Right cardiac atrium (tissue), 5 donors: ENCODE measurements around the gene GNAI2. TPM values are rescaled to one million over a fixed set of nuclear protein-coding genes. Genes with fewer than 3 reads are reported as not detected.
"Not testable (repeated sequence)": the region's sequence is repeated elsewhere in the genome, so short reads cannot be mapped to it uniquely, and the experiment has no call there.

ENCODE experiments used
- ATAC-seq, 2 donors: fragments of 200-7000 bp; cut with Tn5 transposase; one replicate each; pipeline versions ENCODE4 v1.8.0 to v1.9.1; 2020; ENCODE audit warnings: moderate library complexity in 2 of 2, mild to moderate bottlenecking in 1 of 2
- DNase-seq, 3 donors: peaks; one replicate each; pipeline ENCODE4 v3.0.0-alpha.2; 2020
- H3K27ac ChIP-seq: one replicate; pipeline ENCODE4 v1.5.1; 2013; ENCODE audit warnings: mild to moderate bottlenecking, low read length, control low read depth, moderate library complexity
- H3K27me3 ChIP-seq: one replicate; pipeline ENCODE4 v1.6.1; 2013; ENCODE audit not compliant: control insufficient read depth, insufficient read depth
- H3K4me1 ChIP-seq: one replicate; pipeline ENCODE4 v1.6.1; 2013; ENCODE audit warnings: low read length; ENCODE audit not compliant: control insufficient read depth, insufficient read depth
- H3K4me3 ChIP-seq: one replicate; pipeline ENCODE4 v1.5.1; 2013; ENCODE audit warnings: low read length, control low read depth
- H3K9me3 ChIP-seq: one replicate; pipeline ENCODE4 v1.6.1; 2013; ENCODE audit warnings: low read length; ENCODE audit not compliant: control insufficient read depth
- WGBS: extraction: QIAGEN DNeasy Blood & Tissue Kit; methylation state at CpG from one replicate; pipeline ENCODE4 v1.1.7; 2013; 5-methylcytosine and 5-hydroxymethylcytosine counted together
- intact Hi-C, 4 donors: fragments of 100-400 bp; cut with DNase I; formaldehyde crosslinking; loops; one replicate each; pipeline versions ENCODE4 v1.11.0 to v1.14.0; 2022 to 2023
- polyA plus RNA-seq: library from polyadenylated mRNA; stranded (reverse); fragments of 200-250 nt; gene quantifications from one replicate; pipeline ENCODE4 v1.2.3, GENCODE V29; 2013
- total RNA-seq, 4 donors: library from RNA; stranded (reverse); fragmentation: NEBNext Ultra II Directional; extraction: Animal tissue kit (Norgen Biotek cat#: 25700); gene quantifications; one replicate each; pipeline ENCODE4 v1.2.1, GENCODE V29; 2021
- donor health status: healthy with polysubstance abuse.
- donor health status: DM: no; HTN: yes; CAD: no.
- donor health status: DM: no; HTN: no; CAD: no.
- donor health status: DM: no; HTN: yes; CAD: no; lungs with severe emphysema.
- donor health status: DM: yes; HTN: yes; CAD: no.

GNAI2 gene
- total and polyA plus RNA-seq, 5 donors = 122 to 149 (median 148) TPM

GRCh38 chr3:50204804-50205412 lies 31.1 kb upstream of the GNAI2 start, which contains the start of gene SLC38A3:
SLC38A3 (plus strand) TSS chr3:50205271; CDS start chr3:50214200, 8,929 bp downstream.
- Histone ChIP-seq H3K27ac (peak within 1 kb of the TSS; percentile 61), H3K4me1 (no peaks in the 10 kb centered on the region), H3K4me3 (peak within 1 kb of the TSS; percentile 48), H3K27me3 (no peaks in the 10 kb centered on the region), H3K9me3 (no peaks in the 10 kb centered on the region)
- intact Hi-C loops = no loop called here
- DNase-seq = peak in 2 of 3 donors; percentile 69 to 74
- ATAC-seq = peak; percentile 73 to 82
- 4% methylated on average over 41 of the region's 41 CpGs for WGBS

- ATAC-seq (peak; percentile 58 to 65), DNase-seq (peak in 2 of 3 donors; percentile 75)
- Histone ChIP-seq H3K4me3 (peak overlapping the region; percentile 48), H3K9me3 (no peaks in the 10 kb centered on the region), H3K27me3 (no peaks in the 10 kb centered on the region), H3K27ac (peak overlapping the region; percentile 61), H3K4me1 (no peaks in the 10 kb centered on the region)
- intact Hi-C loops = no loop called here
- WGBS = 7% methylated on average over 67 of the region's 67 CpGs
Measured at GRCh38 chr3:50205413-50206276, 30.4 kb upstream of the GNAI2 start.

GRCh38 chr3:50207359-50208042 lies 28.5 kb upstream of the GNAI2 start:
- H3K4me1 ChIP-seq = no peaks in the 10 kb centered on the region
- H3K4me3 ChIP-seq = no peak overlapping the region
- DNase-seq = peak in 1 of 3 donors; percentile 31
- no peak overlapping the region for H3K27ac ChIP-seq
- WGBS = 95% methylated on average over 17 of the region's 17 CpGs
- intact Hi-C loops = no loop called here
- H3K9me3 ChIP-seq = no peaks in the 10 kb centered on the region
- no peaks in the 10 kb centered on the region for H3K27me3 ChIP-seq
- no peak for ATAC-seq

- peak in 1 of 3 donors; percentile 4 for DNase-seq
- Histone ChIP-seq H3K9me3 (no peaks in the 10 kb centered on the region), H3K27me3 (no peaks in the 10 kb centered on the region), H3K4me1 (no peaks in the 10 kb centered on the region), H3K4me3 (no peak overlapping the region), H3K27ac (no peak overlapping the region)
- 63% methylated on average over 14 of the region's 14 CpGs for WGBS
- intact Hi-C loops = no loop called here
- ATAC-seq = no peak
Measured at GRCh38 chr3:50208677-50209344, 27.2 kb upstream of the GNAI2 start.

GRCh38 chr3:50210176-50210509 lies 25.9 kb upstream of the GNAI2 start:
- WGBS = 89% methylated on average over 5 of the region's 5 CpGs

GRCh38 chr3:50210510-50211367 lies 25.3 kb upstream of the GNAI2 start:
- ATAC-seq = no peak
- H3K9me3 ChIP-seq = no peaks in the 10 kb centered on the region
- DNase-seq = peak in 1 of 3 donors; percentile 26
- H3K27ac ChIP-seq = no peak overlapping the region
- WGBS = 90% methylated on average over 13 of the region's 13 CpGs
- H3K27me3 ChIP-seq = no peaks in the 10 kb centered on the region
- no peak overlapping the region for H3K4me3 ChIP-seq
- H3K4me1 ChIP-seq = no peaks in the 10 kb centered on the region
- intact Hi-C loops = no loop called here

More at GRCh38 chr3:50210176-50210509, 25.9 kb upstream of the GNAI2 start:
- H3K4me3 ChIP-seq = no peak overlapping the region
- H3K27me3 ChIP-seq = no peaks in the 10 kb centered on the region
- DNase-seq (no peak), ATAC-seq (no peak)
- no peaks in the 10 kb centered on the region for H3K4me1 ChIP-seq
- intact Hi-C loops = no loop called here
- no peak overlapping the region for H3K27ac ChIP-seq
- H3K9me3 ChIP-seq = no peaks in the 10 kb centered on the region

GRCh38 chr3:50211368-50211717 lies 24.7 kb upstream of the GNAI2 start:
- H3K27ac ChIP-seq, H3K9me3 ChIP-seq, ATAC-seq, H3K4me1 ChIP-seq, H3K4me3 ChIP-seq, intact Hi-C loops, H3K27me3 ChIP-seq: not testable (repeated sequence)
- peak in 1 of 3 donors; percentile 1 for DNase-seq
- 96% methylated on average over 5 of the region's 5 CpGs for WGBS

GRCh38 chr3:50211930-50212329 lies 24.1 kb upstream of the GNAI2 start:
- WGBS = 83% methylated on average over 2 of the region's 2 CpGs

GRCh38 chr3:50212502-50212901 lies 23.5 kb upstream of the GNAI2 start:
- Histone ChIP-seq H3K9me3 (no peaks in the 10 kb centered on the region), H3K4me1 (no peaks in the 10 kb centered on the region), H3K4me3 (no peak overlapping the region), H3K27ac (no peak overlapping the region), H3K27me3 (no peaks in the 10 kb centered on the region)
- intact Hi-C loops = no loop called here
- 87% methylated on average over 4 of the region's 4 CpGs for WGBS
- DNase-seq = no peak
- no peak for ATAC-seq

More at GRCh38 chr3:50211930-50212329, 24.1 kb upstream of the GNAI2 start:
- intact Hi-C loops = no loop called here
- no peaks in the 10 kb centered on the region for H3K4me1 ChIP-seq
- peak in 1 of 3 donors; percentile 16 for DNase-seq
- no peaks in the 10 kb centered on the region for H3K9me3 ChIP-seq
- ATAC-seq = no peak
- no peak overlapping the region for H3K27ac ChIP-seq
- H3K4me3 ChIP-seq = no peak overlapping the region
- no peaks in the 10 kb centered on the region for H3K27me3 ChIP-seq

GRCh38 chr3:50212971-50213370 lies 23.0 kb upstream of the GNAI2 start:
- no peak for DNase-seq
- 89% methylated on average over 3 of the region's 3 CpGs for WGBS
- no peak for ATAC-seq

More at GRCh38 chr3:50212971-50213370, 23.0 kb upstream of the GNAI2 start:
- intact Hi-C loops = no loop called here
- H3K27ac ChIP-seq = no peak overlapping the region
- no peaks in the 10 kb centered on the region for H3K27me3 ChIP-seq
- H3K9me3 ChIP-seq = no peaks in the 10 kb centered on the region
- H3K4me1 ChIP-seq = no peaks in the 10 kb centered on the region
- no peak overlapping the region for H3K4me3 ChIP-seq
